SU-DHL-6 (cell line): Measurements from ENCODE around the gene CASKIN2.

ENCODE experiments used
- CTCF ChIP-seq: fragments of 200-600 bp; sonication (generic); IDR thresholded peaks from one replicate; pipeline ENCODE4 v1.5.1; 2017; ENCODE audit warnings: antibody characterized with exemption, mild to moderate bottlenecking, low read length, moderate library complexity; ENCODE audit not compliant: insufficient read depth, poor library complexity, severe bottlenecking
- EZH2phosphoT487 ChIP-seq: fragments of 200-600 bp; sonication (generic), shearing (Covaris generic); conservative IDR thresholded peaks from 2 replicates; pipeline ENCODE4 v1.6.1; 2018; ENCODE audit warnings: mild to moderate bottlenecking, antibody characterized with exemption, low read length, moderate library complexity, mixed read lengths

- TF ChIP-seq CTCF (no peak), EZH2phosphoT487 (no peak)
Observed at GRCh38 chr17:75459246-75459589, 56.1 kb downstream of the CASKIN2 start.
